Calu3 (cell line): Measurements from ENCODE around the gene CYP27C1. TPM values are rescaled to one million over a fixed set of nuclear protein-coding genes. Genes with fewer than 3 reads are reported as not detected.

ENCODE experiments used
- BruUV-seq: library from RNA; stranded (reverse); fragments of 400-500 nt; replicated peaks from 2 replicates; lab custom pipeline; 2021; lab: Mats Ljungman, UMichigan
- CTCF ChIA-PET: fragments of 300-600 bp; sonication (Branson Sonifier 250); formaldehyde crosslinking; loops from one replicate; lab custom pipeline; 2022; ENCODE audit warnings: antibody characterized with exemption; lab: Charles Lee
- DNase-seq: peaks from one replicate; pipeline ENCODE4 v3.0.0; 2022
- H3K27ac Mint-ChIP-seq: one replicate; pipeline ENCODE4 v1.8.0; 2022; ENCODE audit warnings: mixed read lengths; ENCODE audit not compliant: unreplicated experiment
- H3K27me3 Mint-ChIP-seq: one replicate; pipeline ENCODE4 v1.8.0; 2022; ENCODE audit warnings: mixed read lengths; ENCODE audit not compliant: unreplicated experiment
- H3K36me3 Mint-ChIP-seq: one replicate; pipeline ENCODE4 v1.8.0; 2022; ENCODE audit warnings: mild to moderate bottlenecking, moderate library complexity, mixed read lengths; ENCODE audit not compliant: insufficient read depth, unreplicated experiment
- H3K4me1 Mint-ChIP-seq: one replicate; pipeline ENCODE4 v1.8.0; 2022; ENCODE audit warnings: mild to moderate bottlenecking, low read depth, mixed read lengths; ENCODE audit not compliant: unreplicated experiment
- H3K4me3 Mint-ChIP-seq: one replicate; pipeline ENCODE4 v1.8.0; 2022; ENCODE audit warnings: mild to moderate bottlenecking, low read depth, moderate library complexity, mixed read lengths; ENCODE audit not compliant: unreplicated experiment
- H3K9me3 Mint-ChIP-seq: one replicate; pipeline ENCODE4 v1.8.0; 2022; ENCODE audit warnings: low read depth, mixed read lengths; ENCODE audit not compliant: unreplicated experiment
- intact Hi-C: fragments of 100-400 bp; cut with micrococcal nuclease; formaldehyde crosslinking; loops from one replicate; pipeline ENCODE4 v1.10.0; 2022; ENCODE audit not compliant: unreplicated experiment
- total RNA-seq: library from RNA; stranded (reverse); gene quantifications from 2 replicates; pipeline ENCODE4 v1.2.3, GENCODE V29; 2022
- TF ChIP-seq, protein P1 (sequence below): fragments of 200-600 bp; IDR thresholded peaks from one replicate; pipeline ENCODE4 v1.8.0; 2022; ENCODE audit warnings: antibody characterized with exemption; ENCODE audit not compliant: unreplicated experiment

CYP27C1 gene
- total RNA-seq, 1 experiment from 2014 or later: 0.07 TPM

DNA sequence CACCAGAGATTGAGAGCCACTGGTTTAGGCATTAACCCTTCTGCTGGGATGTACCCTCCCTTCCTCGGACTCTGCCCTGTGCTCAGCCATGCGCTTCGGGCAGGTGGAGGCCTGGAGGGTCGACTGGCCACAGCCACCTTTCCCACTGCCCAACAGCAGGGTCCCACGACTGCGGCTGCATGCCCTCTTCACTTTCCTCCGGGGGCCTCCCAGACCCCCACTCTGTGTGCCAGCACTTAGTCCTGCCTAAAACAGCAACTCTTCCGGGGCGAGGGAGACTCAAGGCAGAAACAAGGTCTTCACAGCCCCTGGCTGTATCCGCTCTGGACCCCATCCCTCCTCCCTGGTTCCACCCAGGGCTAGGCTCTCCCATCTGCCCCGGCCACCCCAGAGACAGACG is 81.8 kb downstream of the CYP27C1 start:
- TF ChIP-seq, protein P1, sequence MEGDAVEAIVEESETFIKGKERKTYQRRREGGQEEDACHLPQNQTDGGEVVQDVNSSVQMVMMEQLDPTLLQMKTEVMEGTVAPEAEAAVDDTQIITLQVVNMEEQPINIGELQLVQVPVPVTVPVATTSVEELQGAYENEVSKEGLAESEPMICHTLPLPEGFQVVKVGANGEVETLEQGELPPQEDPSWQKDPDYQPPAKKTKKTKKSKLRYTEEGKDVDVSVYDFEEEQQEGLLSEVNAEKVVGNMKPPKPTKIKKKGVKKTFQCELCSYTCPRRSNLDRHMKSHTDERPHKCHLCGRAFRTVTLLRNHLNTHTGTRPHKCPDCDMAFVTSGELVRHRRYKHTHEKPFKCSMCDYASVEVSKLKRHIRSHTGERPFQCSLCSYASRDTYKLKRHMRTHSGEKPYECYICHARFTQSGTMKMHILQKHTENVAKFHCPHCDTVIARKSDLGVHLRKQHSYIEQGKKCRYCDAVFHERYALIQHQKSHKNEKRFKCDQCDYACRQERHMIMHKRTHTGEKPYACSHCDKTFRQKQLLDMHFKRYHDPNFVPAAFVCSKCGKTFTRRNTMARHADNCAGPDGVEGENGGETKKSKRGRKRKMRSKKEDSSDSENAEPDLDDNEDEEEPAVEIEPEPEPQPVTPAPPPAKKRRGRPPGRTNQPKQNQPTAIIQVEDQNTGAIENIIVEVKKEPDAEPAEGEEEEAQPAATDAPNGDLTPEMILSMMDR: no peak
- H3K36me3 Mint-ChIP-seq: no peaks in the 10 kb centered on the region
- no peak overlapping the region for H3K27ac Mint-ChIP-seq
- no peaks in the 10 kb centered on the region for H3K4me1 Mint-ChIP-seq
- H3K27me3 Mint-ChIP-seq: no peaks in the 10 kb centered on the region
- DNase-seq: no peak
- no TSS peak for BruUV-seq
- CTCF ChIA-PET: no interaction called here
- no peak overlapping the region for H3K4me3 Mint-ChIP-seq
- intact Hi-C loops: no loop called here
- H3K9me3 Mint-ChIP-seq: peaks cover 3% of the 10 kb centered on the region

DNA sequence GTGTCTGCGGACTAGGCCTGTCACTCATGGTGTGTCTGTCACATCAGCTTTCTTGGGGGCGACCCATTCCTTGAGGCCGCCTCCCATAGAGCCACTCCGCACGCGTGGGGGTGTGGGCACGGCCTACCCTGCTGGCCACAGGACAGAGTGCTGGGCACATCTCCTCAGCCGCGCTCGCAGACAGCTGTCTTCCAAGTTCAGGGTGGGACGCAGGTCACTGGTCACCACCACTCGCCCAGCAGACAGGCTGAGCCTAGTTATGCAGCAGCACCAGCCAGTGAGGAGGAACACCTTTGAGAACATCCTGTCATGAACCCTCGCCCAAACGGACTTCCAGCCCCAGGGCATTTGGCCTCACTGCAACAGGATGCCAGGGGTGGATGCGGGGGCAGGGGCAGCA is 82.4 kb downstream of the CYP27C1 start:
- Mint-ChIP-seq H3K9me3 (peaks cover 3% of the 10 kb centered on the region), H3K27ac (no peak overlapping the region), H3K4me1 (no peaks in the 10 kb centered on the region), H3K27me3 (no peaks in the 10 kb centered on the region), H3K4me3 (no peak overlapping the region), H3K36me3 (no peaks in the 10 kb centered on the region)
- TF ChIP-seq, protein P1: no peak
- CTCF ChIA-PET: no interaction called here
- BruUV-seq: no TSS peak
- intact Hi-C loops: no loop called here
- DNase-seq: no peak

DNA sequence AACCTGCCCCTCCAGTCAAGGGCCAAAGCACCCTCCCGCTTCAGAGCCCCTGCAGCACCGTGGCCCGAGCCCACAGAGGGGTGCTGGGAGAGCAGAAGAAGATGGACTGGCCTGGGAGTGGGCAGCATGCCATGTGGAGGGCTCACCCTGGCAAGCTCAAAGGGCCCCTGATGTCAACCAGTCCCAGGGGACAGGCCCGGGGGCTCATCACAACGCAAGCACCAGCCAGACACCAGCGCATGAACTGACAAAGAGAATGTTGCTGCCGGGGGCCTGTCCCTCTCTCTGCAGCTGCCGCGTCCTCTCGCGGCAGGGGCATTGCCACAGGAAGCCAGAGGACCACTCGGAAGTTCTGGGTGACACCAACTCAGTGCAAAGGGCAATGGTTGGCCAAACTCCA is 82.9 kb downstream of the CYP27C1 start:
- intact Hi-C loops: no loop called here
- Mint-ChIP-seq H3K4me1 (no peaks in the 10 kb centered on the region), H3K9me3 (peaks cover 3% of the 10 kb centered on the region), H3K27me3 (no peaks in the 10 kb centered on the region), H3K27ac (no peak overlapping the region), H3K36me3 (no peaks in the 10 kb centered on the region), H3K4me3 (no peak overlapping the region)
- CTCF ChIA-PET: no interaction called here
- TF ChIP-seq, protein P1: no peak
- DNase-seq: no peak
- BruUV-seq: no TSS peak

DNA sequence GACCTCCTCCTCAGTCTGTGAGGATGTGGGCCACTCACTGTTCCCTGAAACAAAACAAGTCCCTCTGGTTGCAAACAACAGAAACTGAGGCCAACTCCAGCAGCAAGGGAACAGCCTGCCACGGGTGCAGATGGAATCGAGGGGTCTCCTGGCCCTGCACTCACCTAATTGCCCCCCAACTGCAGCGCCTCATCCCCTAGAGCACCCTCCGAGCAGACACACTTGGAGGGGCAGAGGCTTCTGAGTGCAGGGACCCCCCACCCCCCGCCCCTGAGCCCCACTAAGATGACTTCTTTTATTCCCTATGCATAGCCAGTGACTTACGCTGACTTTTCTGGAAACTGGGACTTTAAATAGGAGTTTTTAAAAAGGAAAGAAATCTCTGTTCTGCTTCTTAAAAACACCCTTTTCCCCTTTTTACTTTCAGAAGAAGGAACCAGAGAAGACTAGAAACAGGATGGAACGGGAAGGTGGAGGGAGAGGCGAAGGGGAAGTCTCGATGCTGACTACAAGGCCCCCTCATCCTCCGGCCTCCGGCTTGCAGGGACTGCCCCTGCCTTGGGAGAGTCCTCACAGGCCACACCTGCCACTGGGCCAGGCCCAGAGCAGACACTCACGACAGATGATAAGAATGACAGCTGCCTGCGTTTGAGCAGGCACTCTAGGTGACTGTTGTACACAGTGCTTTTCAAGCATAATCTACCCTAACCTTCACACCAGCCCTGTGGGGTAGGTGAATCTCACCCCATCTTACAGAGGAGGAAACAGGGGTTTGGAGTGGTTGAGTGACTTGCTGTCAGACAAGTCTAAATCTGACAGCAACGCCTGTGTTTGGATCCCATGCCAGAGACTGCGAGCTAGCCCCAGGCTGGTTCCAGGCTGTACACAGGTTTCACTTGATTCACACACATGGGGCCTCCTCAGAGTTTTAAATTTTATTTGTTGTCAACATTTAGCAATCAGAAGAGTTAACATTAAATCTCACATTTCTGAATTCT is 85.0 kb downstream of the CYP27C1 start:
- no peaks in the 10 kb centered on the region for H3K4me1 Mint-ChIP-seq
- DNase-seq: no peak
- no peaks in the 10 kb centered on the region for H3K27me3 Mint-ChIP-seq
- H3K9me3 Mint-ChIP-seq: peaks cover 3% of the 10 kb centered on the region
- H3K4me3 Mint-ChIP-seq: no peak overlapping the region
- no TSS peak for BruUV-seq
- TF ChIP-seq, protein P1: no peak
- H3K27ac Mint-ChIP-seq: no peak overlapping the region
- CTCF ChIA-PET: no interaction called here
- no peaks in the 10 kb centered on the region for H3K36me3 Mint-ChIP-seq
- intact Hi-C loops: no loop called here
